ENCODE measurements around the gene KDM5A.
"Not testable (repeated sequence)": the region's sequence is repeated elsewhere in the genome, so short reads cannot be mapped to it uniquely, and the experiment has no call there.

KDM5A gene

GRCh38 chr12:389142-390096, at the start of gene KDM5A:
KDM5A (minus strand) TSS chr12:389320; CDS start chr12:389091, 229 bp downstream.
- DNase-seq (ENCODE audit: low spot score) = peak; percentile 91

GRCh38 chr12:435737-436136, 46.6 kb upstream of the KDM5A start:
- DNase-seq (ENCODE audit: low spot score) = not testable (repeated sequence)

- DNase-seq (ENCODE audit: low spot score) = no peak
Observed at GRCh38 chr12:422526-422925, 33.4 kb upstream of the KDM5A start.

DNA sequence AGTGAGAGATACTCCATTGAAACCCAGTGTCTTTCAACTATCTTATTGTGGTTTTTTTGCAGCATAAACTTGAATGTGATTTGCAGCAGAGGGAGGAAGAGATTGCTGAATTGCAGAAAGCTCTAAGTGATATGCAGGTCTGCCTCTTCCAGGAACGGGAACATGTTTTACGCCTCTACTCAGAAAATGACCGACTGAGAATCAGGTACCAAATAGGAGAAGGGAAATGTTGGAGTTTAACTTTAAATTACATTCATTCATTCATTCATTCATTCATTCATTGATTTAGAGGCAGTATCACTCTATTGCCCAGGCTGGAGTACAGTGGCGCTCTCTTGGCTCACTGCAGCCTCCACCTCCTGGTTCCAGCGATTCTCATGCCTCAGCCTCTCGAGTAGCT, 29.3 kb upstream of the KDM5A start:
- no peak for DNase-seq (ENCODE audit: low spot score)

- DNase-seq (ENCODE audit: low spot score) = no peak
Observed at GRCh38 chr12:414859-415258, 25.7 kb upstream of the KDM5A start.

DNA sequence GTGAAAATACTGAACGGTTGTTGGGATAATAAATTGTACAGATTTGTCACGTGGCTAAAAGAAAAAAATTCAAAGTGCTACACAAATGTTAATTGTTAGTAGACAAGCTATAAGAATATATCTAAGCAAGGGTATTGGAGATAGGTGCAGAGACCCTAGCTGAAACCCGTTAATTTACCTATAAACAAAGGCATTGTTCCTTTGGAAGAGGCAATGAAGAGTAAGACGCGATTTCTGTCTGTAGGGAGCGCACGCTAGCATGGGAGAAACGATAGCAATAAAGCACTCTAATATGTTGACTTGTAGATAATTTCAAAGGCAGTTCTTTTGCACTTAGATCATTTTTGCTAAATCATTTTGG, 12.9 kb upstream of the KDM5A start:
- peak; percentile 45 for DNase-seq (ENCODE audit: low spot score)

DNA sequence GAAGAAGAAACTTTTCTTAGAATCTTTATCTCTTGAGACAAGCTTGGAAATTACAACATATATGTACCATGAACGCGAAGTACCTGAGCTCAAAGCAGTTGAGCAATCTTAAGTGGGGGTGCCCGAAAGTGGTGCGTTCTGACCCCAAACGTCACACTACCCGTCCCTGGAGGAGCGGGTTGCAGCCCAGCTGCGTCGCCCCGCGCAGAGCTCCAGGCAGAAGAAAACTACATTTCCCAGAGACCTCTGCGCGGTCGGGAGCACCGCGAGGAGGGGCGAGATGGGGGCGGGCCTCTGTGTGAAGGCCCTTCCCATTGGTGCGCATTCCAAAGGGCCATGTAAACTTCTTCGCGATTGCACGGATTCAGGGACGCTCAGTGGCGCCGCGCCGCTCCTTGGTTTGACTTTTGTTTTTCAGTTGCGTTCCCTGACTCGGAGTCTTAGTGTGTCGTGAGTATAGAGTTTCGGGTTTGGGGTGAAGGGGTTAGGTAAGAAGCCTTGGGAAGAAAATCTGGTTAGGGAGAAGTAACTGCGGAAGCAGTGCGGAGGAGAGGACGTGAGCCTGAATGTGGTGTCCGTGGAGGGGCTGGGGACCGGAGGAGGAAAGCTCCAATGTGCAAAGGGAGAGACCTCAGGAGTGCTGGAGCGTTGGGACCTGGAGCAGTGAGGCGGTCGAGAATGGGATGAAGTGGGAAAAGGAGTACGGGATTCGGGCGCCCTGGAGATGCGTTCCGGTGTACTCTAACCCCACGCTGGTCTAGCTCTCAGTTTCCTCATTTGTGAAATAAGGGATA, 12.3 kb upstream of the KDM5A start, which contains the start of gene CCDC77:
Gene CCDC77, plus strand, starts transcription at position 410 of the 794 bp plus-strand sequence. CDS start 7,740 bp downstream, outside the sequence.
- peak; percentile 95 for DNase-seq (ENCODE audit: low spot score)

DNA sequence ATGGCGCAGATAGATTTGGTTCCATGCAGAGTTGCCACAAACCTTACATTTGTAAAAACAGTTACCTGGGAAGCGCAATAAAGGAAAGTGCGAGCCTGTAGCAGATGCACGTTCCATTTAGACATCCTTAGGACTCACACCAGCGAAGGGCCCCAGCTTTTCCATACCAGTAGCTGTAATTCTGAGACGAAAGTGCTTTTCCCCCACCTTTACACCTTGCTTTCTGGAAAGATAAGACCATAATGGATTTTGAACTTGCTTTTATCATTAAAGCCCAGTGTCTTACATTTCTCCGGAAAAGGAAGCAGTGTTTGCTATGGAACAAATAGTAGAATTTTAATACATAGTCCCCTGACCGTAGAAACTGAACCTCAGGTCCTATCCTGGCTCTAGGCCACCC, 11.7 kb upstream of the KDM5A start:
- no peak for DNase-seq (ENCODE audit: low spot score)

GRCh38 chr12:388541-389141, 479 bp downstream of the KDM5A start:
- peak; percentile 55 for DNase-seq (ENCODE audit: low spot score)

- no peak for DNase-seq (ENCODE audit: low spot score)
Observed at GRCh38 chr12:388012-388411, 1.1 kb downstream of the KDM5A start.

GRCh38 chr12:386651-387050, 2.5 kb downstream of the KDM5A start:
- no peak for DNase-seq (ENCODE audit: low spot score)

GRCh38 chr12:370739-371485, 18.2 kb downstream of the KDM5A start:
- not testable (repeated sequence) for DNase-seq (ENCODE audit: low spot score)

- no peak for DNase-seq (ENCODE audit: low spot score)
Observed at GRCh38 chr12:367972-368371, 21.1 kb downstream of the KDM5A start.

GRCh38 chr12:366820-367219, 22.3 kb downstream of the KDM5A start:
- no peak for DNase-seq (ENCODE audit: low spot score)

GRCh38 chr12:359091-359490, 30.0 kb downstream of the KDM5A start:
- no peak for DNase-seq (ENCODE audit: low spot score)

DNA sequence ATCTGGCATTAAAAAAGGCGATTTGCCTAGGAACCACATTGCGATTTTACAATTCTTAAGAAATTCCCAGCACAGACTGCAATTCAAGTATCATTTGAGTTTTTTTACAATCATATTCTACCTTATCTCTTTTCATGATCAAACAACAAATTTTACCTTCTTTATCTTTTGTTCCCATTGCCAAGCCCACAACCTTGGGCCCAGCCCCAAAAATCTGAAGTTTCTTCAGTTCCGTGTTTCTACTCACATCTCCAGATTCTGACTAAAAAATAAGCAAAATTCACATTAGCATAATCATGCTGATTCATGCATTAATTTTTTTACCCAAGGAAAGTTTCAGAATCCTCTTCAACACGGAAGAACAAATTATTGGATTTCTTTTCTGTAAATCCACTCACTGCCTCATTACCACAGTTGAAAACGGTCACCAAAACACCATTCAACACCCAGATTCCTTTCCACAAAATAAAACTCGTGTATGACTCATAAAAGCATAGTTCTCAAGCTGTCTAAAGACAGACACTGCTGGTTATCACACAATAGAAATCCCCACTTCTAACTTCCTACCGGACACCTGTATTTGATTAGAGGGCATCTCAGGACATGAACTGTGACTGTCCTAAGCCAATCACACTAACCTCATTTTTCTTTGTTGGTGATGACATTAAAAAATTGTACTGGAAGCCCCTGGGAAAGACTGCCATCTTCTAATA, 32.7 kb downstream of the KDM5A start:
- no peak for DNase-seq (ENCODE audit: low spot score)

DNA sequence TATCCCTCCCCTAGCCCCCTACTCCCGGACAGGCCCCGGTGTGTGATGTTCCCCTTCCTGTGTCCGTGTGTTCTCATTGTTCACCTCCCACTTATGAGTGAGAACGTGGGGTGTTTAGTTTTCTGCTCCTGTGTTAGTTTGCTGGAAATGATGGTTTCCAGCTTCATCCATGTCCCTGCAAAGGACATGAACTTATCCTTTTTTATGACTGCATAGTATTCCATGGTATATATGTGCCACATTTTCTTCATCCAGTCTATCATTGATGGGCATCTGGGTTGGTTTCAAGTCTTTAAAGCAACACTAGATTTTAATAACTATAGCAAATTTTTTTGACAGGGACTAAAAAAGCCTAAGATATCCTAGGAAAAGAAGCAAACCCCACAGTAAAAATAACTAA, 37.9 kb downstream of the KDM5A start:
- DNase-seq (ENCODE audit: low spot score) = not testable (repeated sequence)

DNA sequence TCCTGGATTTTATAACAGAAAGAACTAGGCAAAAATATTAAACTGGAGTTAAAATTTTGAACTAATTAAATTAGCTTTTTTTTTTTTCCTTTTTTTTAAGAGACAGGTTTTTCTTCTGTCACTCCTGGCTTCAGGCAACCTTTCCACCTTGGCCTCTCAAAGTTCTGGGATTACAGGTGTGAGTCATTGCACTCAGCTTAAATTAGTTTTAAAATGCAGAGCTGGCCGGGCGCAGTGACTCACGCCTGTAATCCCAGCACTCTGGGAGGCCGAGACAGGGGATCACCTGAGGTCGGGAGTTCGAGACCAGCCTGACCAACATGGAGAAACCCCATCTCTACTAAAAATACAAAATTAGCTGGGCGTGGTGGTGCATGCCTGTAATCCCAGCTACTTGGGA, 39.5 kb downstream of the KDM5A start:
- DNase-seq (ENCODE audit: low spot score) = not testable (repeated sequence)

DNA sequence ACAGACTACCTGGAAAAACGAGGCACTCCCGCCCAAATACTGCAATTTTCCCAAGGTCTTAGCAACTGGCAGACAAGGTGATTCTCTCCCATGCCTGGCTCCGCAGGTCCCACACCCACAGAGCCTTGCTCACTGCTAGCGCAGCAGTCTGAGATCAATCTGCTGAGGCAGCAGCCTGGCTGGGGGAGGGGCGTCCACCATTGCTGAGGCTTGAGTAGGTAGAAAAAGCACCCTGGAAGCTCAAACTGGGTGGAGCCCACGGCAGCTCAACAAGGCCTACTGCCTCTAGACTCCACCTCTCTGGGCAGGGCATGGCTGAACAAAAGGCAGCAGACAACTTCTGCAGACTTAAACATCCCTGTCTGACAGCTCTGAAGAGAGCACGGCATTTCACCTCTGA, 46.1 kb downstream of the KDM5A start:
- DNase-seq (ENCODE audit: low spot score) = not testable (repeated sequence)

DNA sequence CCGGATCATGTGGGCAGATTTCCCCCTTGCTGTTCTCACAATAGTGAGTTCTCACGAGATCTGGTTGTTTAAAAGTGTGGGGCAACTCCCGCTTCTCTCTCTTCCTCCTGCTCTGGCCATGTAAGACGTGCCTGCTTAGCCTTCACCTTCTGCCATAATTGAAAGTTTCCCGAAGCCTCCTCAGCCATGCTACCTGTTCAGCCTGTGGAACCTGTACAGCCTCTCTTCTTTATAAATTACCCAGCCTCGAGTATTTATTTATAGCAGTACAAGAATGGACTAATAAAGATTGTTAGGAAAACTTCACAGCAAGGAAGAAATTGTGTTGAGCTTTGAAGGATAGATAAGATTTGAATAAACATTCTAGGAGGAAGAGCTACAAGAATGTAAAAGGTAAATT, 52.1 kb downstream of the KDM5A start:
- DNase-seq (ENCODE audit: low spot score) = no peak

GRCh38 chr12:334125-334524, 55.0 kb downstream of the KDM5A start:
- DNase-seq (ENCODE audit: low spot score) = no peak
